ENCODE results near the gene PPP1R2. TPM values are rescaled to one million over a fixed set of nuclear protein-coding genes. Genes with fewer than 3 reads are reported as not detected.

Gene PPP1R2
- total RNA-seq, 1 experiment from 2014 or later = 46.1 TPM

DNA sequence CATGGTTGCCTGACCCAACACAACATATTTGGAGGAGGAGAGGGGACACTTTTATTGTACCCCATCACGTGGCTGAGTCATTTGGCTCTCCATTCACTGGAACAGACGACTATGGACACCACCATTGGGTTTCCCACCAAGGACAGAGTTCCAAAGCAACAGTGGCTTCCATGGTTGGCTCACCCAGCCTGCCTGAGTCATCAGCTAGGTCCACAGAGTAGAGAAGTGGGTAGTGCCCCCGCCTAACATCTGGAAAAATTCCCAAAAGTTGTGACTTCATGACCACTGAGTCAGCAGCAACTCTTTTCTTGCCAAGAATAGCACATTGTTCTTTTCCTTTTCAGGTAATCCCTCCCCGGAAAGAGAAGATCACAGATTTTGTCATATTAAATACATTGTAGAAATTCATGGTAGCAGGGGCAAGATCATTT lies 3.0 kb upstream of the PPP1R2 start:
- H3K9me3 ChIP-seq (ENCODE audit: control insufficient read depth in 1 of 2, insufficient read depth in 1 of 2, low read depth in 1 of 2, low read length in 2 of 2) = no peaks in the 10 kb centered on the region
- no peaks in the 10 kb centered on the region for H3K9me2 ChIP-seq (ENCODE audit: insufficient read depth)
- peak overlapping the region; percentile 53 for H3K4me2 ChIP-seq (ENCODE audit: low read length)
- H3K36me3 ChIP-seq (ENCODE audit: control insufficient read depth in 1 of 2, insufficient read depth in 2 of 2, low read length in 2 of 2) = no peaks in the 10 kb centered on the region
- peak overlapping the region in 1 of 2 experiments; percentile 6; a peak in 1 of 4 replicates for H3K4me3 ChIP-seq (replicated peaks in 1 of 2; ENCODE audit: low read depth in 1 of 2, low read length in 2 of 2)
- ATAC-seq = peak; percentile 43
- peak overlapping the region; percentile 9; the same call in 1 of the 2 replicates for H3K27ac ChIP-seq (ENCODE audit: low read depth, low read length)
- peak overlapping the region; percentile 67 for H2AFZ ChIP-seq (ENCODE audit: low read depth, low read length, poor library complexity, severe bottlenecking)
- no TSS peak for BruUV-seq (replicated peaks)
- peak; percentile 86 for DNase-seq (ENCODE audit: low read depth, low spot score)
- POLR2A ChIA-PET = interaction anchor here (0.8 kb wide), 1 partner anchor 860 kb away, joined by 3 read pairs; no protein-coding TSS in a partner anchor
- CTCF ChIA-PET = interaction anchor here (1.7 kb wide), 1 partner anchor 275 kb away, joined by 4 read pairs; the partner anchor contains the start of gene XXYLT1
- H3K9ac ChIP-seq (ENCODE audit: low read length) = peak overlapping the region; percentile 22; the same call in 1 of the 2 replicates
- peaks cover 17% of the 10 kb centered on the region for H3K79me2 ChIP-seq (ENCODE audit: insufficient read depth, low read length)
- no peaks in the 10 kb centered on the region for H4K20me1 ChIP-seq (ENCODE audit: insufficient read depth)
- intact Hi-C loops (cut with micrococcal nuclease) = no loop called here
- H3K27me3 ChIP-seq (ENCODE audit: insufficient read depth, low read length) = no peaks in the 10 kb centered on the region
- RAD21 ChIA-PET (ENCODE audit: low non-redundant PET in 1 of 2, low total read pairs in 2 of 2, uncharacterized antibody in 2 of 2, unreplicated experiment in 2 of 2) = no interaction called here
- peaks cover 25 to 48% of the 10 kb centered on the region in 2 experiments for H3K4me1 ChIP-seq (ENCODE audit: control insufficient read depth in 1 of 2, insufficient read depth in 2 of 2, low read length in 2 of 2)
- TF ChIP-seq SIN3A (IDR thresholded peaks at IDR 0.05; ENCODE audit: low read depth) = no peak
- TF ChIP-seq RAD21 (IDR thresholded peaks at IDR 0.05; ENCODE audit: low read depth) = 0 out of 2 replicates have a peak, but pooled peaks have one; percentile 4
- peak; percentile 87 for TF ChIP-seq JUND (IDR thresholded peaks at IDR 0.05)
- TF ChIP-seq SP1 (IDR thresholded peaks at IDR 0.05; ENCODE audit: low read depth) = peak; percentile 74
- TF ChIP-seq, protein P1, sequence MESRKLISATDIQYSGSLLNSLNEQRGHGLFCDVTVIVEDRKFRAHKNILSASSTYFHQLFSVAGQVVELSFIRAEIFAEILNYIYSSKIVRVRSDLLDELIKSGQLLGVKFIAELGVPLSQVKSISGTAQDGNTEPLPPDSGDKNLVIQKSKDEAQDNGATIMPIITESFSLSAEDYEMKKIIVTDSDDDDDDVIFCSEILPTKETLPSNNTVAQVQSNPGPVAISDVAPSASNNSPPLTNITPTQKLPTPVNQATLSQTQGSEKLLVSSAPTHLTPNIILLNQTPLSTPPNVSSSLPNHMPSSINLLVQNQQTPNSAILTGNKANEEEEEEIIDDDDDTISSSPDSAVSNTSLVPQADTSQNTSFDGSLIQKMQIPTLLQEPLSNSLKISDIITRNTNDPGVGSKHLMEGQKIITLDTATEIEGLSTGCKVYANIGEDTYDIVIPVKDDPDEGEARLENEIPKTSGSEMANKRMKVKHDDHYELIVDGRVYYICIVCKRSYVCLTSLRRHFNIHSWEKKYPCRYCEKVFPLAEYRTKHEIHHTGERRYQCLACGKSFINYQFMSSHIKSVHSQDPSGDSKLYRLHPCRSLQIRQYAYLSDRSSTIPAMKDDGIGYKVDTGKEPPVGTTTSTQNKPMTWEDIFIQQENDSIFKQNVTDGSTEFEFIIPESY (IDR thresholded peaks at IDR 0.05; ENCODE audit: extremely low read depth, insufficient replicate concordance, low read length) = no peak
- peak; percentile 84 for TF ChIP-seq FOSL1 (IDR thresholded peaks at IDR 0.05; ENCODE audit: low read depth)
- TF ChIP-seq POLR2A (IDR thresholded peaks at IDR 0.05; ENCODE audit: borderline replicate concordance, extremely low read depth, insufficient read depth, insufficient read length) = no peak
- TF ChIP-seq CBX3 (IDR thresholded peaks at IDR 0.05; ENCODE audit: low read depth) = peak; percentile 79
- TF ChIP-seq, protein P2, sequence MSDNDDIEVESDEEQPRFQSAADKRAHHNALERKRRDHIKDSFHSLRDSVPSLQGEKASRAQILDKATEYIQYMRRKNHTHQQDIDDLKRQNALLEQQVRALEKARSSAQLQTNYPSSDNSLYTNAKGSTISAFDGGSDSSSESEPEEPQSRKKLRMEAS (IDR thresholded peaks at IDR 0.05) = peak; percentile 48; the same call in 1 of the 2 replicates
- TF ChIP-seq, protein P3, sequence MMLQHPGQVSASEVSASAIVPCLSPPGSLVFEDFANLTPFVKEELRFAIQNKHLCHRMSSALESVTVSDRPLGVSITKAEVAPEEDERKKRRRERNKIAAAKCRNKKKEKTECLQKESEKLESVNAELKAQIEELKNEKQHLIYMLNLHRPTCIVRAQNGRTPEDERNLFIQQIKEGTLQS (IDR thresholded peaks at IDR 0.05) = no peak
- TF ChIP-seq, protein P4, sequence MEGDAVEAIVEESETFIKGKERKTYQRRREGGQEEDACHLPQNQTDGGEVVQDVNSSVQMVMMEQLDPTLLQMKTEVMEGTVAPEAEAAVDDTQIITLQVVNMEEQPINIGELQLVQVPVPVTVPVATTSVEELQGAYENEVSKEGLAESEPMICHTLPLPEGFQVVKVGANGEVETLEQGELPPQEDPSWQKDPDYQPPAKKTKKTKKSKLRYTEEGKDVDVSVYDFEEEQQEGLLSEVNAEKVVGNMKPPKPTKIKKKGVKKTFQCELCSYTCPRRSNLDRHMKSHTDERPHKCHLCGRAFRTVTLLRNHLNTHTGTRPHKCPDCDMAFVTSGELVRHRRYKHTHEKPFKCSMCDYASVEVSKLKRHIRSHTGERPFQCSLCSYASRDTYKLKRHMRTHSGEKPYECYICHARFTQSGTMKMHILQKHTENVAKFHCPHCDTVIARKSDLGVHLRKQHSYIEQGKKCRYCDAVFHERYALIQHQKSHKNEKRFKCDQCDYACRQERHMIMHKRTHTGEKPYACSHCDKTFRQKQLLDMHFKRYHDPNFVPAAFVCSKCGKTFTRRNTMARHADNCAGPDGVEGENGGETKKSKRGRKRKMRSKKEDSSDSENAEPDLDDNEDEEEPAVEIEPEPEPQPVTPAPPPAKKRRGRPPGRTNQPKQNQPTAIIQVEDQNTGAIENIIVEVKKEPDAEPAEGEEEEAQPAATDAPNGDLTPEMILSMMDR (IDR thresholded peaks at IDR 0.05 in 2 of 3, conservative IDR thresholded peaks at IDR 0.05 in 1 of 3; ENCODE audit: borderline replicate concordance in 1 of 3, insufficient read depth in 1 of 3, low read depth in 2 of 3, low read length in 2 of 3) = no peak
- no peak for TF ChIP-seq ZNF274 (IDR thresholded peaks at IDR 0.05; ENCODE audit: low read depth, low read length)
- peak; percentile 55 for TF ChIP-seq EGR1 (IDR thresholded peaks at IDR 0.05; ENCODE audit: low read depth)
- TF ChIP-seq, protein P5, sequence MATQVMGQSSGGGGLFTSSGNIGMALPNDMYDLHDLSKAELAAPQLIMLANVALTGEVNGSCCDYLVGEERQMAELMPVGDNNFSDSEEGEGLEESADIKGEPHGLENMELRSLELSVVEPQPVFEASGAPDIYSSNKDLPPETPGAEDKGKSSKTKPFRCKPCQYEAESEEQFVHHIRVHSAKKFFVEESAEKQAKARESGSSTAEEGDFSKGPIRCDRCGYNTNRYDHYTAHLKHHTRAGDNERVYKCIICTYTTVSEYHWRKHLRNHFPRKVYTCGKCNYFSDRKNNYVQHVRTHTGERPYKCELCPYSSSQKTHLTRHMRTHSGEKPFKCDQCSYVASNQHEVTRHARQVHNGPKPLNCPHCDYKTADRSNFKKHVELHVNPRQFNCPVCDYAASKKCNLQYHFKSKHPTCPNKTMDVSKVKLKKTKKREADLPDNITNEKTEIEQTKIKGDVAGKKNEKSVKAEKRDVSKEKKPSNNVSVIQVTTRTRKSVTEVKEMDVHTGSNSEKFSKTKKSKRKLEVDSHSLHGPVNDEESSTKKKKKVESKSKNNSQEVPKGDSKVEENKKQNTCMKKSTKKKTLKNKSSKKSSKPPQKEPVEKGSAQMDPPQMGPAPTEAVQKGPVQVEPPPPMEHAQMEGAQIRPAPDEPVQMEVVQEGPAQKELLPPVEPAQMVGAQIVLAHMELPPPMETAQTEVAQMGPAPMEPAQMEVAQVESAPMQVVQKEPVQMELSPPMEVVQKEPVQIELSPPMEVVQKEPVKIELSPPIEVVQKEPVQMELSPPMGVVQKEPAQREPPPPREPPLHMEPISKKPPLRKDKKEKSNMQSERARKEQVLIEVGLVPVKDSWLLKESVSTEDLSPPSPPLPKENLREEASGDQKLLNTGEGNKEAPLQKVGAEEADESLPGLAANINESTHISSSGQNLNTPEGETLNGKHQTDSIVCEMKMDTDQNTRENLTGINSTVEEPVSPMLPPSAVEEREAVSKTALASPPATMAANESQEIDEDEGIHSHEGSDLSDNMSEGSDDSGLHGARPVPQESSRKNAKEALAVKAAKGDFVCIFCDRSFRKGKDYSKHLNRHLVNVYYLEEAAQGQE (IDR thresholded peaks at IDR 0.05; ENCODE audit: low read depth) = no peak
- TF ChIP-seq EZH2 (IDR thresholded peaks at IDR 0.05) = no peak
- peak; percentile 52 for TF ChIP-seq POLR2AphosphoS5 (IDR thresholded peaks at IDR 0.05; ENCODE audit: low read depth, low read length)
- TF ChIP-seq CEBPB (IDR thresholded peaks at IDR 0.05; ENCODE audit: low read depth) = peak; percentile 51; the same call in 1 of the 2 replicates
- no peak for TF ChIP-seq EZH2phosphoT487 (IDR thresholded peaks at IDR 0.05; ENCODE audit: borderline replicate concordance)
- TF ChIP-seq YY1 (IDR thresholded peaks at IDR 0.05; ENCODE audit: extremely low read depth, insufficient replicate concordance, low read depth, low read length) = peak; percentile 53
- no peak for TF ChIP-seq ELF1 (IDR thresholded peaks at IDR 0.05; ENCODE audit: borderline replicate concordance, low read depth)

All from HCT116 (cell line).